Measurements from ENCODE around the gene HJURP.

HJURP gene

GRCh38 chr2:233851169-233851568 is 3.2 kb downstream of the HJURP start:
- no peak for DNase-seq
- H3K27me3 ChIP-seq (ENCODE audit: insufficient read depth, low read depth, severe bottlenecking), result no peaks in the 10 kb centered on the region
- H3K36me3 ChIP-seq, result peaks cover 80% of the 10 kb centered on the region
- TF ChIP-seq, protein P1, sequence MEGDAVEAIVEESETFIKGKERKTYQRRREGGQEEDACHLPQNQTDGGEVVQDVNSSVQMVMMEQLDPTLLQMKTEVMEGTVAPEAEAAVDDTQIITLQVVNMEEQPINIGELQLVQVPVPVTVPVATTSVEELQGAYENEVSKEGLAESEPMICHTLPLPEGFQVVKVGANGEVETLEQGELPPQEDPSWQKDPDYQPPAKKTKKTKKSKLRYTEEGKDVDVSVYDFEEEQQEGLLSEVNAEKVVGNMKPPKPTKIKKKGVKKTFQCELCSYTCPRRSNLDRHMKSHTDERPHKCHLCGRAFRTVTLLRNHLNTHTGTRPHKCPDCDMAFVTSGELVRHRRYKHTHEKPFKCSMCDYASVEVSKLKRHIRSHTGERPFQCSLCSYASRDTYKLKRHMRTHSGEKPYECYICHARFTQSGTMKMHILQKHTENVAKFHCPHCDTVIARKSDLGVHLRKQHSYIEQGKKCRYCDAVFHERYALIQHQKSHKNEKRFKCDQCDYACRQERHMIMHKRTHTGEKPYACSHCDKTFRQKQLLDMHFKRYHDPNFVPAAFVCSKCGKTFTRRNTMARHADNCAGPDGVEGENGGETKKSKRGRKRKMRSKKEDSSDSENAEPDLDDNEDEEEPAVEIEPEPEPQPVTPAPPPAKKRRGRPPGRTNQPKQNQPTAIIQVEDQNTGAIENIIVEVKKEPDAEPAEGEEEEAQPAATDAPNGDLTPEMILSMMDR (IDR thresholded peaks at IDR 0.05; ENCODE audit: low read depth, low read length), result no peak
- H3K9me3 ChIP-seq (ENCODE audit: severe bottlenecking), result no peaks in the 10 kb centered on the region
- no peak overlapping the region for H3K27ac ChIP-seq
- H3K4me3 ChIP-seq (ENCODE audit: low read depth, low read length), result no peak overlapping the region

GRCh38 chr2:233850745-233851144 is 3.6 kb downstream of the HJURP start:
- Histone ChIP-seq H3K36me3 (peaks cover 84% of the 10 kb centered on the region), H3K27ac (no peak overlapping the region)
- no peak for DNase-seq

GRCh38 chr2:233849607-233850271 is 4.6 kb downstream of the HJURP start:
- H3K36me3 ChIP-seq, result peaks cover 94% of the 10 kb centered on the region
- no peak overlapping the region for H3K27ac ChIP-seq
- H3K27me3 ChIP-seq (ENCODE audit: insufficient read depth, low read depth, severe bottlenecking), result no peaks in the 10 kb centered on the region
- H3K9me3 ChIP-seq (ENCODE audit: severe bottlenecking), result no peaks in the 10 kb centered on the region
- H3K4me3 ChIP-seq (ENCODE audit: low read depth, low read length), result no peak overlapping the region
- DNase-seq, result no peak
- TF ChIP-seq, protein P1 (IDR thresholded peaks at IDR 0.05; ENCODE audit: low read depth, low read length), result no peak

More at GRCh38 chr2:233850745-233851144, 3.6 kb downstream of the HJURP start:
- TF ChIP-seq, protein P1 (IDR thresholded peaks at IDR 0.05; ENCODE audit: low read depth, low read length), result no peak
- Histone ChIP-seq H3K4me3 (ENCODE audit: low read depth, low read length) (no peak overlapping the region), H3K9me3 (ENCODE audit: severe bottlenecking) (no peaks in the 10 kb centered on the region), H3K27me3 (ENCODE audit: insufficient read depth, low read depth, severe bottlenecking) (no peaks in the 10 kb centered on the region)

- Histone ChIP-seq H3K27me3 (ENCODE audit: insufficient read depth, low read depth, severe bottlenecking) (no peaks in the 10 kb centered on the region), H3K4me3 (ENCODE audit: low read depth, low read length) (no peak overlapping the region), H3K27ac (no peak overlapping the region), H3K9me3 (ENCODE audit: severe bottlenecking) (no peaks in the 10 kb centered on the region), H3K36me3 (peaks cover 100% of the 10 kb centered on the region)
- DNase-seq, result no peak
- TF ChIP-seq, protein P1 (IDR thresholded peaks at IDR 0.05; ENCODE audit: low read depth, low read length), result no peak
Observed at GRCh38 chr2:233848276-233848675, 6.1 kb downstream of the HJURP start.

- Histone ChIP-seq H3K4me3 (ENCODE audit: low read depth, low read length) (no peak overlapping the region), H3K27ac (no peak overlapping the region), H3K36me3 (peaks cover 99% of the 10 kb centered on the region), H3K9me3 (ENCODE audit: severe bottlenecking) (no peaks in the 10 kb centered on the region), H3K27me3 (ENCODE audit: insufficient read depth, low read depth, severe bottlenecking) (no peaks in the 10 kb centered on the region)
- DNase-seq, result no peak
- TF ChIP-seq, protein P1 (IDR thresholded peaks at IDR 0.05; ENCODE audit: low read depth, low read length), result no peak
Observed at GRCh38 chr2:233847248-233847898, 7.0 kb downstream of the HJURP start.
